ENCODE data around the gene EME2.

EME2 gene

GRCh38 chr16:1786242-1787055, 13.8 kb downstream of the EME2 start:
- H3K9me3 Mint-ChIP-seq, result no peaks in the 10 kb centered on the region
- no peak for ATAC-seq
- H3K27me3 Mint-ChIP-seq, result peaks cover 3% of the 10 kb centered on the region
- peaks cover 22% of the 10 kb centered on the region for H3K4me1 Mint-ChIP-seq
- no peak overlapping the region for H3K4me3 Mint-ChIP-seq
- peaks cover 4% of the 10 kb centered on the region for H3K36me3 Mint-ChIP-seq (ENCODE audit: low read depth)
- DNase-seq, result no peak
- no peak overlapping the region for H3K27ac Mint-ChIP-seq

GRCh38 chr16:1787056-1787321, 14.4 kb downstream of the EME2 start:
- H3K4me1 Mint-ChIP-seq, result peaks cover 18% of the 10 kb centered on the region
- ATAC-seq, result no peak
- peaks cover 3% of the 10 kb centered on the region for H3K27me3 Mint-ChIP-seq
- peaks cover 4% of the 10 kb centered on the region for H3K36me3 Mint-ChIP-seq (ENCODE audit: low read depth)
- H3K4me3 Mint-ChIP-seq, result no peak overlapping the region
- no peak for DNase-seq
- H3K9me3 Mint-ChIP-seq, result no peaks in the 10 kb centered on the region
- no peak overlapping the region for H3K27ac Mint-ChIP-seq

DNA sequence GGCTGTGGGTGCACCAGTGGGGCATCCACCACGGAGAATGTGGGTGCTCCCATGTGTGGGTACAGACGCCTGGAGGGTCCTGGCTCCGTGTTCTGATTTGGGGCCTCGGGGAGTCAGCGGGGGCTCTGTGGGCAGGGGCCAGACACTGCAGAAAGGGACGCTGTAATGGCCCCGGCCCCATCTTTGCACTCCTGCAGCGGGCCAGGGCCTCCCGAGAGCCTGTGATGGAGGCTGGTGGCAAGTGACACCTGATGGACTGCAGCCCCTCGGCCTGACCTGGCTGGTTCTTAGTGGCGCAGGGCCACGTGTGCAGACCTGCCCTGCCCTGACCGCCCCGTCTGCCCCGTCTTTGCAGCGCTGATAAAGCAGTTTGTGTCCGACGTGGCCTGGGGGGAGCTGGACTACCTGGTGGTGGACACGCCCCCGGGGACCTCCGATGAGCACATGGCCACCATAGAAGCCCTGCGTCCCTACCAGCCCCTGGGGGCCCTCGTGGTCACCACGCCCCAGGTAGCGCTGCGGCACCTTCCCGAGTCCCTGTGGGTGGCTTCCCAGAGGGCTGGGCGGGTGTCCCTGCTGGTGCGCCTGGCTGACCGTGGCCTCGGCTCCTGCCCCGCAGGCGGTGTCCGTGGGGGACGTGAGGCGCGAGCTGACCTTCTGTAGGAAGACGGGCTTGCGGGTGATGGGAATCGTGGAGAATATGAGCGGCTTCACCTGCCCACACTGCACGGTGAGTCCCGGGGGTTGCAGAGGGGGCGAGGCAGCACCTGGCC, 14.9 kb downstream of the EME2 start:
- H3K27ac Mint-ChIP-seq, result no peak overlapping the region
- peaks cover 4% of the 10 kb centered on the region for H3K36me3 Mint-ChIP-seq (ENCODE audit: low read depth)
- ATAC-seq, result no peak
- H3K4me3 Mint-ChIP-seq, result no peak overlapping the region
- H3K4me1 Mint-ChIP-seq, result peaks cover 16% of the 10 kb centered on the region
- no peak for DNase-seq
- H3K27me3 Mint-ChIP-seq, result peaks cover 2% of the 10 kb centered on the region
- H3K9me3 Mint-ChIP-seq, result no peaks in the 10 kb centered on the region

DNA sequence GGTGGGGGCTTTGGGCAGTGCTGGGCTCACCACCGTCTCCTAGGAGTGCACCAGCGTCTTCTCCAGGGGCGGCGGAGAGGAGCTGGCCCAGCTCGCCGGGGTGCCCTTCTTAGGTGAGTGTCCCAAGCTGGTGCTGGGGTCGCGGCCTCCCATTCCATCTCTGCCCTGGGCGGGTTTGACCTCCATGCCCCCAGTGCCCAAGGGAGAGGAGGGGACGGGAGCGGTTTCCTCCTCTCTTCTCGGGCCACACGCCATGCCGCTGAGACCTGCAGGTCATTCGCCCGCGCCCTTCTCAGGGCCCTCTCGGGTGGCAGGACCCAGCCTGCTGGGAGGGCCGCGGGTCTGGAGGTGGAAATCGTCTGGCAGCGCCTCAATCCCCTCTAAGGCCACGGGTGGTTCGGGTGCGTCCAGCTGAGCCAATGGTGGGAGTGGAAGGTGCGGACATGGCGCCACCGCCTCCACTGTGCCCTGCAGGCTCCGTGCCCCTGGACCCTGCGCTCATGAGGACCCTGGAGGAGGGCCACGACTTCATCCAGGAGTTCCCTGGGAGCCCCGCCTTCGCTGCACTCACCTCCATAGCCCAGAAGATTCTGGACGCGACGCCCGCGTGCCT, 15.6 kb downstream of the EME2 start:
- Mint-ChIP-seq H3K4me1 (peaks cover 14% of the 10 kb centered on the region), H3K4me3 (no peak overlapping the region), H3K27me3 (no peaks in the 10 kb centered on the region), H3K36me3 (ENCODE audit: low read depth) (peaks cover 4% of the 10 kb centered on the region), H3K9me3 (no peaks in the 10 kb centered on the region), H3K27ac (no peak overlapping the region)
- DNase-seq (no peak), ATAC-seq (no peak)

- ATAC-seq, result no peak
- Mint-ChIP-seq H3K4me1 (peaks cover 10% of the 10 kb centered on the region), H3K9me3 (no peaks in the 10 kb centered on the region), H3K27ac (no peak overlapping the region), H3K4me3 (no peak overlapping the region), H3K36me3 (ENCODE audit: low read depth) (peaks cover 4% of the 10 kb centered on the region), H3K27me3 (no peaks in the 10 kb centered on the region)
- no peak for DNase-seq
Observed at GRCh38 chr16:1788708-1789100, 16.1 kb downstream of the EME2 start.

DNA sequence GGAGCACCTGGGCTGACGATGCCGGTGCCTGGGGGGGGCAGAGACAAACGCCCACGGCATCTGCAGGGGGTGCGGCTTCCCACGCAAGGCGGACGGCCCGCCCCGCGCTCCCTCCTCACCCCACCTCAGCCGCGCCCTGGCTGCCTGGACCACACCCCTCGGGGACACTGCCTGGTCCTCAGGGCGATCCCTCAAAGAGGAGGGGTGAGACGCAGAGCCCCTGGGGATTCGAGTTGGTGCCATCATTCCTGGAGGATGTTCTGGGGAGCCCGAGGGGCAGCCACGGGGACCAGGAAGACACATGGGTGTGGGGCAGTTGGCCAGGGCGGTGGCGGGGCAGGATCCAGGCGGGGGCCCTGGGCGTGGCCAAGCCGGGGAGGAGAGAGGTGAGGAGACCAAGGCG, 17.0 kb downstream of the EME2 start:
- no peak overlapping the region for H3K27ac Mint-ChIP-seq
- DNase-seq (no peak), ATAC-seq (no peak)
- peaks cover 6% of the 10 kb centered on the region for H3K4me1 Mint-ChIP-seq
- no peaks in the 10 kb centered on the region for H3K27me3 Mint-ChIP-seq
- H3K36me3 Mint-ChIP-seq (ENCODE audit: low read depth), result peaks cover 4% of the 10 kb centered on the region
- no peak overlapping the region for H3K4me3 Mint-ChIP-seq
- H3K9me3 Mint-ChIP-seq, result no peaks in the 10 kb centered on the region

- H3K27ac Mint-ChIP-seq, result no peak overlapping the region
Observed at GRCh38 chr16:1790261-1790610, 17.6 kb downstream of the EME2 start.

DNA sequence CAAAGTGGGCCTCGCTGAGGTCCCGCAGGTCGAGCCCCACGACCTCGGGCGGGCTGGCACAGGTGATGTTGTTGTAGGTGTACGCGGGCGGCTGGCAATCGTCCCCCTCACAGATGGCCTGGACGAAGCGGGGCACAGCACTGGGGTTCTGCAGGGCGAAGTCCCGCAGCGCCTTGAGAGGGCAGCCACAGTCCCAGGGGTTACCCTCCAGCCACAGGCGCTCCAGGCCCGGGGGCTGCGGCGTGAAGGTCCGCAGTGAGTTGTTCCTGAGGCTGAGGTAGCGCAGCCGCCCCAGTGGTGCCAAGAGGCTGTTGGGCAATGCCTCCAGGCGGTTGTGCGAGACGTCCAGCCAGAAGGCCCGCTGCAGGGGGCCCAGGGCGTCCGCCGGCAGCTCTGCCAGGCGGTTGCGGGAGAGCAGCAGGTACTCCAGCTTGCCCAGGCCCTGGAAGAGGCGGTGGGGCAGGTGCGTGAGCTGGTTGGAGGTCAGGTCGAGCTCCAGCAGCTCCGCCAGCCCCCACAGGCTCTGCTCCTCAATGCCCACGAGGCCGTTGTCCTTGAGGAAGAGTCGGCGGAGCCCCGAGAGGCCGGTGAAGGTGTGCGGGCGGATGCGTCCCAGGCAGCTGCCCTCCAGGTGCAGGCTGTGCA, 18.1 kb downstream of the EME2 start:
- H3K27me3 Mint-ChIP-seq, result no peaks in the 10 kb centered on the region
- DNase-seq (no peak), ATAC-seq (no peak)
- no peaks in the 10 kb centered on the region for H3K9me3 Mint-ChIP-seq
- no peak overlapping the region for H3K27ac Mint-ChIP-seq
- no peak overlapping the region for H3K4me3 Mint-ChIP-seq
- H3K4me1 Mint-ChIP-seq, result no peaks in the 10 kb centered on the region
- peaks cover 4% of the 10 kb centered on the region for H3K36me3 Mint-ChIP-seq (ENCODE audit: low read depth)

More at GRCh38 chr16:1790261-1790610, 17.6 kb downstream of the EME2 start:
- ATAC-seq, result no peak
- H3K36me3 Mint-ChIP-seq (ENCODE audit: low read depth), result peaks cover 4% of the 10 kb centered on the region
- peaks cover 4% of the 10 kb centered on the region for H3K4me1 Mint-ChIP-seq
- H3K9me3 Mint-ChIP-seq, result no peaks in the 10 kb centered on the region
- H3K27me3 Mint-ChIP-seq, result no peaks in the 10 kb centered on the region
- DNase-seq, result no peak
- no peak overlapping the region for H3K4me3 Mint-ChIP-seq

DNA sequence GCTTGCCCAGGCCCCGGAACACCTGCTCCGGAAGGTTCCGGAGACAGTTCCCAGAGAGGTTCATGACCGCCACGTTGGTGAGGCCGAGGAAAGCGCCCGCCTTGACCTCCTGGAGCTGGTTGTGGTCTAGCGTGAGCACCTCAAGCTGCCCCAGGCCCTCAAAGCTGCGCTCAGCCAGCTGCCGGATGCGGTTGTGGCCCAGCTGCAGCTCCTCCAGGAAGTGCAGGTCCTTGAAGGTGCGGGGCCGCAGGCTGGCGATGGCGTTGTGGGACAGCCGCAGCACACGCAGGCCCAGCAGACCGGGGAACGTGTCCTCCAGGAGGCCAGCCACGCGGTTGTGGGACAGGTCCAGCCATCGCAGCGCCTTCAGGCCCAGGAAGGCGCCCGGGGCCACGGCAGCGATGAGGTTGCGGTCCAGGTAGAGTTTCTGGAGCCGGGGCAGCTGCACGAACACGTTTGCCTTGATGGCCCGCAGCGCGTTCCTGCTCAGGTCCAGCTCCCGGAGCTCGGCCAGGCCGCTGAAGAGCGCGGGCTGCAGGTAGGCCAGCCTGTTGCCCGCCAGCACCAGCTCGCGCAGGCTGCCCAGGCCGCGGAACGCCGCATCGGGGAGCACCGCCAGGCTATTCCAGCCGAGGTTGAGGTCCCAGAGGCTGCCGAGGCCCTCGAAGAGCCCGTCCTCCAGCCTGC, 18.8 kb downstream of the EME2 start:
- H3K36me3 Mint-ChIP-seq (ENCODE audit: low read depth), result peaks cover 4% of the 10 kb centered on the region
- H3K27me3 Mint-ChIP-seq, result no peaks in the 10 kb centered on the region
- no peak overlapping the region for H3K4me3 Mint-ChIP-seq
- H3K4me1 Mint-ChIP-seq, result no peaks in the 10 kb centered on the region
- ATAC-seq (no peak), DNase-seq (no peak)
- H3K27ac Mint-ChIP-seq, result no peak overlapping the region
- no peaks in the 10 kb centered on the region for H3K9me3 Mint-ChIP-seq

- Mint-ChIP-seq H3K27me3 (no peaks in the 10 kb centered on the region), H3K27ac (no peak overlapping the region), H3K36me3 (ENCODE audit: low read depth) (peaks cover 5% of the 10 kb centered on the region), H3K4me1 (no peaks in the 10 kb centered on the region), H3K9me3 (peaks cover 1% of the 10 kb centered on the region), H3K4me3 (no peak overlapping the region)
- DNase-seq, result no peak
- ATAC-seq, result no peak
Observed at GRCh38 chr16:1791943-1792812, 19.6 kb downstream of the EME2 start.

DNA sequence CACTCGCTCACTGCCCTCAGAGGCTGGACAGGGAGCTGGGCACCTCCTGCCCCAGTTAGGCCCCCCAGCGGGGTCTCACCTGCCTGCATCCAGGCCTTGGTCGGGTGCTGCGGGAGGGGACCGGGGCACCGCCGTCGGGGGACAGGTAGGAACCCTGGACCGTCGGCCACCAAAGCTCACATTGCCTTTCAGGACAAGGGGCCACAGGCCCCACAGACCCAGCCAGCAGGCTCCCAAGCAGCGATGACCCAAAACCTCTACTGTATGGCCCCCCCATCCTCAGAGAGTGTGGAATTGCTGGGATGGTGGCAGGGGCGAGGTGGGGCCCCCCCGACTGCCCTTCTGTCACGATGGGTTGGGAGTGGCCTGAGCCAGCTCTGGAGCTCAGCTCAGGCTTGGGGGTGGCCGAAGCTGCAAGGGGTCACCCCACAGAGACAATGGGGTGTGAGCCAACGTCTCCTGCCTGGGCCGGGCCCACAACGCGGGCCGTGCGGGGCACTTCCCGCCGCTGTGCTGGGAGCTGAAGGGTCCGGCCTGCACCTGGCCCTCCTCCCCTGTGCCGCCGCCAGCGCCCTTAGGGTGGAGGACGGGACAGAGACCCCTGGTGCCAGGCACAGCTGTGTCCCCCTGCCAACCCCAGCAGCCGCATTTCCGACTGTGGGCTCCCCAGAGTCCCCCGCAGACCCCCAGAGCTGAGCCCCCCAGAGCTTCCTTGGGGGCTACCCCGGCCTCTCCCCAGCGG, 20.4 kb downstream of the EME2 start:
- Mint-ChIP-seq H3K9me3 (peaks cover 3% of the 10 kb centered on the region), H3K36me3 (ENCODE audit: low read depth) (peaks cover 6% of the 10 kb centered on the region), H3K27me3 (no peaks in the 10 kb centered on the region), H3K4me1 (no peaks in the 10 kb centered on the region), H3K27ac (no peak overlapping the region), H3K4me3 (no peak overlapping the region)
- no peak for DNase-seq
- ATAC-seq, result no peak

- Mint-ChIP-seq H3K27ac (no peak within 1 kb of the TSS), H3K27me3 (no peaks in the 10 kb centered on the region), H3K4me3 (no peak within 1 kb of the TSS), H3K4me1 (no peaks in the 10 kb centered on the region), H3K9me3 (peaks cover 3% of the 10 kb centered on the region), H3K36me3 (ENCODE audit: low read depth) (peaks cover 6% of the 10 kb centered on the region)
- no peak for ATAC-seq
- no peak for DNase-seq
Observed at GRCh38 chr16:1793578-1794220, 21.1 kb downstream of the EME2 start, which contains the start of gene IGFALS. Gene IGFALS (minus strand): TSS chr16:1793705. CDS start chr16:1793652, 53 bp downstream.

Data from activated naive CD8-positive, alpha-beta T cell treated with anti-CD3 and anti-CD28 coated beads, Interleukin-2, amount 50 U/mL, for 24 hours (primary cell).